GM12801 (cell line): ENCODE results near the gene ENG.

Source experiments
- CTCF ChIP-seq: IDR thresholded peaks from one replicate; pipeline ENCODE4 v1.5.1; 2011; ENCODE audit warnings: control low read depth; ENCODE audit not compliant: insufficient read length; ENCODE audit errors: extremely low read depth

Gene ENG

GRCh38 chr9:127895811-127896210, 41.4 kb upstream of the ENG start:
- no peak for TF ChIP-seq CTCF

GRCh38 chr9:127893392-127893791, 38.9 kb upstream of the ENG start:
- no peak for TF ChIP-seq CTCF

- TF ChIP-seq CTCF, result no peak
Observed at GRCh38 chr9:127892831-127893230, 38.4 kb upstream of the ENG start.

GRCh38 chr9:127890053-127890452, 35.6 kb upstream of the ENG start:
- TF ChIP-seq CTCF, result no peak

- no peak for TF ChIP-seq CTCF
Observed at GRCh38 chr9:127887792-127888191, 33.3 kb upstream of the ENG start.

- no peak for TF ChIP-seq CTCF
Observed at GRCh38 chr9:127886401-127886972, 32.0 kb upstream of the ENG start.

- TF ChIP-seq CTCF, result no peak
Observed at GRCh38 chr9:127885508-127886281, 31.2 kb upstream of the ENG start.
